NT2/D1 (cell line): Measurements from ENCODE around the gene GATB.

Experiments used
- SUZ12 ChIP-seq: IDR thresholded peaks from 2 replicates; pipeline ENCODE4 v1.6.1; 2011; ENCODE audit not compliant: insufficient read length, insufficient read depth; ENCODE audit errors: extremely low read depth
- YY1 ChIP-seq: IDR thresholded peaks from 2 replicates; pipeline ENCODE4 v1.6.1; 2011; ENCODE audit not compliant: insufficient read length, insufficient read depth
- ZNF274 ChIP-seq: IDR thresholded peaks from 2 replicates; pipeline ENCODE4 v1.6.1; 2011; ENCODE audit warnings: mild to moderate bottlenecking, low read depth, low read length

DNA sequence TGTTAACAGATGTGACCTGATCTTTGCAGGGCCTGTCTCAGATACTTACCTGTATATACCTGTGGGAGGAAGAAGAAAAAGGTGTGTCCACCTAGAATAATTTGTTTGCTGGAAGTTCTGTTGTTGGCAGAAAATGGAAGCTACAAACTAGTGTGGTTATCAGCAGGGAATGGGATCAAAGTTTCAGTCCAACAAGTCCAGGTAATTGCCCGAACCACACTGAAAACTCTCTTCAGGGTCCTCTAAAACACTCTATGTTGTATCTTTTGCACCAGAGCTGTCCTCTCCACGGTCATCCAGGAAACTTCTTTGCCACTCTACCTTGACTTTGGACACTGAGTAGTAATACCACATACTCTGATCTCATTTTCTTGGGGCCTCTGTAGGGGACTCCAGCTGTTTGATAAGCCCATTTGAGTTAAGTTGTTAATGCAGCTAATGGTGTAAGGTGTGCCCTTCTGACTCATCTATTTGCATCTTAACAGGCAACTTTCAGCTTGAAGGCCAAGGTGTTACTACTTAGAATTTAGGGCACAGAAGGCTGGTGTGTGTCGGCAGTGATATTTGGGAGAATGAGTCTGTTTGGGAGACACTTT, 38.7 kb upstream of the GATB start:
- TF ChIP-seq YY1 = no peak
- TF ChIP-seq SUZ12 = no peak
- TF ChIP-seq ZNF274 = no peak
